PC-9 (cell line): ENCODE data around the gene SND1.

Source experiments
- CTCF ChIP-seq: fragments of 200-600 bp; sonication (generic); conservative IDR thresholded peaks from 2 replicates; pipeline ENCODE4 v1.6.1; 2017; ENCODE audit warnings: mixed run types, antibody characterized with exemption, mild to moderate bottlenecking, moderate library complexity
- EZH2 ChIP-seq: fragments of 200-600 bp; sonication (generic); IDR thresholded peaks from 2 replicates; pipeline ENCODE4 v1.8.0; 2017; ENCODE audit warnings: antibody characterized with exemption, low read depth

- no peak for TF ChIP-seq CTCF
- TF ChIP-seq EZH2: no peak
Observed at GRCh38 chr7:127995156-127995880, 343.3 kb downstream of the SND1 start.
